NCI-H345 (cell line): Measurements from ENCODE around the gene AGTRAP.

ENCODE experiments used
- DNase-seq: peaks from one replicate; lab custom pipeline; 2025; lab: John Stamatoyannopoulos, UW

AGTRAP gene

DNA sequence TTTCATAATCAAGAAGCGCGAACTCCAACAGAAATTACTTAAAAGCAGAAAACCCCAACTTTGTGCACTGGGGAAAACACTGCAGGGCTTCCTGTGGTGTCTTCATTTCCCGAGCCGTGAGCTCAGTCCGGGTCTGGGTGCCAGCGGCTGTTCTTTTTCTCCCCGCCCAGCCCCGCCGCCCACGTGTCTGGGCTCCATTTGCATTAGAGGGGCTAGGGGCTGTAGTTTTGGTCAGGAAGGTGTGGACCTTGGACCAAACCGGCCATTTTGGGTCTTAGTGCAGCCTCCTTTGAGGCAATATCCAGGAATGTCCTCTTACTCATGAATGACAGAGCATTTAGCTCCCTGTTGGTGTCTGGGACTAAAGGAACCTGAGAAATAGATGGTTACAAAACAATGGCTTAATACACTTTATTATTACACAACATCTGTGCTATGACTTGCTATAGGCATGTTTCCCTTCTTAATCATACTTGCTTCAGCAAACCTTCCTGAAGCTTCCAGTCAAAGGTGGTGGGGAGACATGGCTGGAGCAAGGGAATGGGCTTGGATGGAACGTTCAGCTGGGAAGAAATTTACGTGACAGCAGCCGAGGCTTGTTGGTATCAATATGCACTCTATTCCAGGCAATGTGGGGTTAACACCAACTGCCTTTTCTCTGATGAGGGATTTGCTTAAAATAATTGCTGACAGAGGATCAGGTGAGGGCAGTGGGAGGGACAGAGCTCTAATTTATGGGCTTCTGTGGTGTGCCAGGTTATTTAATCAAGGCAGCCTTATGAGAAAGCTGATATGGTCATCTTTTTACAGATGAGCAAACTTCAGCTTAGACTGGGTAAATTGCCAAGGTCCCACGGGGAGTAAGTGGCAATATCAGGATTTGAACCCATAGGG, 1.1 kb downstream of the AGTRAP start:
- DNase-seq, result peak; percentile 33

DNA sequence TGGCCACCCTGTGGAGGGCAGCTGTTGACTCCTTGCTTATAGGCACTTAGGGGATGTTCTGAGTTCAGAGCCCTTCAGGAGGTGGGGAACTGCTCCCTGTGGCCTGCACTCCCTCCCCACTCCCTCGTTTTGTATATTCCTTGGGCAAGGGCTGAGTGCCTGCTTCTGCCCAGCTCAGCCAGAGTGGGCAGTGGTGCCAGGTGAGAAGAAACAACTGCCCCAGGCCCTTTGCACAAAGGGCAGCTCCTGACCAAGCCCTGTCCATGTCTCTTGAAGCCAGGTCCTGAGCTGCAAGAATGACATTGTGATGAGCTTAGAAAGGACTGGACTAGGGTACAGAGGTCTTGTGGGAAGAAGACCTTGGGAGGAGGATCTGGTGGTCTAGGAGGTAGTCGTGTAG, 2.2 kb downstream of the AGTRAP start:
- DNase-seq, result no peak

DNA sequence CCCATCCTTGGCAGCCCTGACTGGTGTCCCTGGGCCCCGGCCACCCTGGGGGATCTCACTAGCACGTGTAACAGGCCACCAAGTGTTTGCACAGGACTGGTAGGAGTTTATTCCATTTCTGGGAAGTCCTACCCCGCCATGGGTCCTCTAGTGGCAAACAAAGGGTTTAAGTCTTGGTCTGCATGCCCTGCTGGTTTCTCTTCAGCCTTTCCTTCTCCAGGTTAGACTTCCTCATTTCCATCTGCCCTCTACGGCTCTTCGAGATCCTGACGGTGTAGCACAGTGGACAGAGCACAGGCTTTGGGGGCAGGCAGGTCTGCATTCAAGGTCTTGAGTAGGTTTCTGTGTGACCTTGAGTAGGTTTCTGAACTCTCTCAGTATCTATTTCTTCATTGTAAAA, 2.8 kb downstream of the AGTRAP start:
- no peak for DNase-seq

DNA sequence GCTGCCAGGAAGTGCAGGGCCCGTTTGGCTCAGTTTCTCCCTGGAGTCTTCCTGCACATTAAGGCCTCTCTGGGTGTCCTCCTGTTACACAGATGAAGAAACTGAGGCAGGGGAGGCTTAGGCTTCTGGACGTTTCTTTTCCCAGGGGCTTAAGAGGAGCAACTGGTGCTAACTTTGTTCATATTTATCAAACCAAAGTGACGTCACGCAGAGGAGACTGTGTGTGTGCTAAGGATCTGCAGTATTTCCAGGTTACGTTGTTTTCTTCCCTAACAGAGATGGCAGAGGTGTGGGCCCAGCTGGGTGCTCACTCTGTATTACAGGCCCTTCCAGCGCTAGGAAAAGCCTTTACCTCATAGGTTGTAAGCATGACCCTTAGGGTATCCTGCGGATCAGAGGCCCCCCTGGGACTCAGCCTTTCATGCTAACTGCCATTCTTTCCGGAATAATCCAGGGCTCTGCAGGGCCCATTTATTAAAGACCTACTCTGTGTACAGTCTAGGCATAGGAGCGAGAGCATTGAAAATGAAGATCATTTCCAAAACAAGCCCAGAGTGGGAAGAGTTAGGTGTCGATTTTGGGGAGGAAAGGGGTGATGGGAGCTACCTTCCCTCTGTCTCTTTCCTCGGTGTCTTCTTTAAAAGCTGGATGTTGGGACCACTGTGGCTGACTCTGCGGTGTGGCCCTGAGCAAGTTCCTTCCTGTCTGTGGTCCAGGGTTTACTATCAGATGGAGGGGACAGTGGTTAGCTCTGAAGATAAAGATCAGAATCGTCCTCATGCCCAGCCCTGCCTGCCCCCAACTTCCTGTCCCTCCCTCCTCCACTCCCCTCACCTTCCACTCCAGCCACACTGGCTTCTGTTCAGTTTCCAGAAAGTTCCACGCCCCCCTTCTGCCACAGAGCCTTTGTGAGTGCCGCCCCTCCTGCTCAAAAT, 4.6 kb downstream of the AGTRAP start:
- DNase-seq, result no peak

DNA sequence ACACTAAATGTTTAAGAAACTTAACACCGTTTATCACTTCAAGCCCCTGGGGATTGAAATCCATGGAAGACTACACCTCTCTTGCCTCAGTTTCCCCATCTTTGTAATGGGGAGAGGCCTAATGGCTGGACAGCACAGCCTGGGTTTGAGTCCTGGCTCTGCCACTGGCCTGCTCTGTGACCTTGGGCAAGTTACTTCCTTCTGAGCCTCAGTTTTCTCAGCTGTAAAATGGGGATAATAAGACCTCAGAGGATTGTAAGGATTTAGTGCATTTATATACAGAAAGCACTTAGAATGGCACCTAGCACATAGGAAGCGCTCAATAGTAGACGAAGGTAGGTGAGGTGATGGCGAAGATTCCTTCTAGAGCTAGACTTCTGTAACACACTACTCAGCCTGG, 5.5 kb downstream of the AGTRAP start:
- DNase-seq, result no peak

DNA sequence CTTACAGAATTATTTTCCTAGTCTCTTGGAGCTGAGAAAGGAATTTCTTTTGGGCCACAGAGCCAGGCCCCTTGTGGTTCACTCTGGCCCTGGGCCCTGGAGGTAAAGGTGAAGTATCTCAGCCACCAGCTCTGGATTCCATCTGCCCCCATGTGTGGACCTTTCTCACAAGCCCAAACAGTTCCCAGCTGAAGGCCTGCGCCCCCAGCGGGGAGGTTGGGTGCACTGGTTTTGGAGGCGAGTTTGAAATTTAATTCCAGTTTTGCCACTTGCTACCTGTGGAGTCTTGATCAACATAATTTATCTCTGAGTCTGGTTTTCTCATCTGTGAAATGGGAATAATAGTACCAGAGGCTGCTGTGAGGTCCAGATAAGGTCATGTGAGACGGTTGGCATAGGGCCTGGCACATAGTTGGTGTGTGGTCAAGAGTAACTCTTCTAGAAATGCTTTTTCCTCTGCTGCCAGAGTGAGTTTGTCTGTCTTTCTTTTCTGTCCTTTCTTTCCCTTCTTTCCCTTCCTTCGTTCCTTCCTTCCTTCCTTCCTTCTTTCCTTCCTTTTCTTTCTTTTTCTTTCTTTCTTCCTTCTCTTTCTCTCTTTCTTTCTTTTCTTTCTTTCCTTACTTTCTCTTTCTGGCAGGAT, 6.1 kb downstream of the AGTRAP start:
- no peak for DNase-seq

DNA sequence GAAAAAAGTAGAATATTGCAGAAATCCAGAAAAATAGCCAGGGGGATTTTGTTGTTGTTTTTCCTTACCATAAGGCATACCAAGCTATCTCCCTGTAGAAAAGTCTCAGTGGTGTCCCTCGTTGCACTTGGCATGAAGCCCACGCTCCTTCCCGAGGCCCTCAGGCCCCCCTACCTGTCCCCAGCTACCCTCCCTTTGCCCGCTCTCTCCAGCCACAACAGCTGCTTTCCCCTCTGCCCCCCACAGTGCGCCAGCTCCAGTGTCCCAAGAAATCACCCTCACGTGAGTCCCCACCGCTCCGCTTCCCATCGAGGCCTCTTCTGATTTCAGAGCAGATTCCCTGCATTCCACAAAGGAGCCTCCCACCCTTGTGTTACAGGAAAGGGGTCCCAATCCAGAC, 8.4 kb downstream of the AGTRAP start:
- DNase-seq, result no peak

DNA sequence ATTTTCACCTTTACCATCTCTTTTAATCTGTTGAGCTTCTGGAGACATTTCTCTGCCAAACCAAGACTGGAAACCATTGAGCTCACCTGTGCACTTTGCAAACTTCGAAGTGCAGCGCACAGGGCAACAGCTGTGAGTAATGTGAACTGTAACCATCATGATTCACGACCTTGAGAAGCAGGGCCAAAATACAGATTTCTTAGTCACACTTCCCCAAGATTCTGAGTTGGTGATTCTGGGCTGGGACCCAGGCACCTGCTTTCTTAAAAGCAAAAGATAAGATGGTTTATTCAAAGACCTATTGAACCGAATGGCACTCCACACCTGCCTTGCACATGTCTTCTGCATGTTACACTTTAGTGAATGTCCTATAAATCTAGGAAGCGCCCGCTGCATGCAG, 10.2 kb downstream of the AGTRAP start:
- DNase-seq, result no peak

DNA sequence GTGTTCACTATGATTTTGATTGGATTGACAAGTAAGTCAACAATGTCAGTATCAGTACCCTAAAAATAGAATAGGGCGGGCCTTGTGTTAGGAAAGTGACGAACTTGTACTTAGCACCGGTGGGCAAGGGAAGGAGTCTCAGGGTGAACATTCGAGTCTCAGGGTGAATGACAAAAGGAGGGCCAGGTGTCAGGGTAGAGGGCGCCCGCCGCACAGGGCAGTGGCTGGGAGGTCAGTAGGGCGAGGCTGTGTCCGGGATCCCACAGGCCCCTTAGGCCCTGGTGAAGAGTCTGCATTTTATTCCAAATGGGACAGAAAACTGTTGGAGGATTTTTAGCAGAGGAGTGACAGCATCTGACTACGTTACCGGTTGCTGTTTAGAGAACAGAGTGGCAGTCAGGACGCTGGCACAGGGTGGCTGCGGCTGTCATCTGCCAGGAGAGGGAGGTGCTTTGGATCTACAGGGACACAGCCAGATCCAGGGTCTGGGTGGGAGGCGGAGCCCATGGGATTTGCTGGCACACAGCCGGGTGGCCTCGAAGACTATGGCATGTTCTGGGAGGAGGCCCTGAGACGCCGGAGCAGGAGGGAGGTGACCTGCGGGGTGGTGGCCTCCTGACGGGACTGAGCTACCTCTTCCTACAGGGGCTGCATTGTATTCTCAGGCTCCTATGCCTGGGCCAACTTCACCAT, 11.0 kb downstream of the AGTRAP start:
- no peak for DNase-seq

DNA sequence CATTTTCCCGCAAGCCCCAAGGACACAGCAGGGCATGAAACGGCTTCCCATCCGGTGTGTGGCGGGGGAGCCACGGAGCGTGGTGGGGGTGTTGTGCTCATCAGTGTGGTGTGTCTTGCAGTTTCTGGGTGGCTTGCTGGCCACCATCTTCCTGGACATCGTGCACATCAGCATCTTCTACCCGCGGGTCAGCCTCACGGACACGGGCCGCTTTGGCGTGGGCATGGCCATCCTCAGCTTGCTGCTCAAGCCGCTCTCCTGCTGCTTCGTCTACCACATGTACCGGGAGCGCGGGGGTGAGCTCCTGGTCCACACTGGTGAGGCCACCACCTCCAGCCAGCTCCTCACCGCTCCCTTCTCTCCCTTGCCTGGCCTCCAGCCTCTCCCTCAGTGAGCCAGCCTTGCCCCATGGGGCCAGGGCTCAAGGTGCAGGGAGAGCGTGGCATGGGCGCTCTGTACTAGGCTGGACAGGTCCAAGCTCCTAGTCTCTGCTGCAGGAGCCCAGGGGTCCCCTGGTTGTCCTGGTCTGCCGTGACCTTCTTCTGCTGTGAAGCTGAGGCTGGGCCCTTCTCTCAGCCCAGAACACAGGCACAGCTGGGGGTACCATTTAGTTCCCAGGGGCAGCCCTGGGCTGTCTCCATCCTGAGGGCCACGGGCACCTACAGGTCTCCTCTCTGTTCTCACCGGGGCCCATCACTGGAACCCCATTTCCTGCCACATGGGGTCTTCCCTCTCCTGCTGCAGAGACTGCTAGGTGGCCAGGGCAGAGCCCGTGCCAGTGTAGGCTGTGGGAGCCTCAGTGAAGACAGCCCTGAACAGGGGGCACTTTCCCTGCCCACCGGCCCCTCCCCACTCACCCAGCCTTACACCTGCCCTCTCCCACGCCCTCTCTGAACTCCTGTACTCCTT, 12.6 kb downstream of the AGTRAP start:
- DNase-seq, result no peak

DNA sequence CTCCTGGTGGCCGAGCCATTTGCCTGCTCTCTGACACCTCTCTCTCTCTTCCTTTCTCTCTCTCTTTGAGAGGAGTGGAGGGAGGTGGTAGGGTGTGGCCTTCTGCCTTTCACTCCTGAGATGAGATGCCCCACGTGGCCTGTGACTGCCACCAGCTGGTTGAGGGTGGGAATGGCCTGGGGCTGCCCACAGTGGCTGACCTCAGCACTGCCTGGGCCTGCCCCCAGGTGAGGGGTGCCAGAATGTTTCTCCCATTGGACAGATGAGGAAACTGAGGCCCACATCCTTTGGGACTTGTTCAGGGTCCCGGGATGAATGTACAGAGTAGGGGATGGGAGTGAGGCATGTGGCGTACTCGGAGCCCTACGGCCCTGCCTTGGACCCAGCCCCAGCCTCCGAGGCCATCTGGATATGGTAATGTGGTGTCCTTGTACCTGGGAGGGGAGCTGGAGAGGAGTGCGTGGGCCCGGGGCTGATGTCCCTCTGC, 13.3 kb downstream of the AGTRAP start:
- no peak for DNase-seq

DNA sequence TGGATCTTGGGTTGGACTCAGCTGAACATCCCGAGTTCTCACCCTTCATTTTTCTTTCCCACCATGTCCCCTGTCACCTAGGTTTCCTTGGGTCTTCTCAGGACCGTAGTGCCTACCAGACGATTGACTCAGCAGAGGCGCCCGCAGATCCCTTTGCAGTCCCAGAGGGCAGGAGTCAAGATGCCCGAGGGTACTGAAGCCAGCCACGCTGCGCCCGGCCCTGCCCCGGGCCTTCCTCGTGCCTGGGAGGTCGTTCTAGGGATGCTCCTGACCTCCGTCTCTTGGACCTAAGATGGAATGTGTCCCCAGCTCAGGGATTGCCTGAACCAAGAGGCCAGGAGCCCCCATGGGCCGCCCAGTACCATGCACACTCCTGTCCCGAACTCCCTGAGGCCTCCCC, 14.1 kb downstream of the AGTRAP start:
- no peak for DNase-seq

DNA sequence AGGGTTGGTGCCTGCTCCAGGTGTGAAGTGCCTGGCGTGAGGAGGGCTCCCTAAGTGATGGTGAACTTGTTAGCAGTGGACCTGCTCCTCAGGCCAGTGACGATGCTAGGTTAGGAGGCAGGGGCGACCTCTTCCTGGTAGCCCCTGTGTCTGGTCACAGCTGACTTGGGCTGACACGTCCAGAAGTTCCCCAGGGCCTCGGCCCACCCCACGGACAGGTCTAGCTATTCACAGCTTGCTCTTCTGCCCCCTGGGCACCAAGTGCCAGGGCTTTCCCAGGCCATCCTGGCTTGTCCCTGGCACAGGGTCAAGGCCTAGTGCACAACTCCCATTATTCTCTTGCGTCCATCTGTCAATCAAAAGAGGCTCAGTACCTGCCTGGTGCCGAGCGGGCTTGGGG, 15.2 kb downstream of the AGTRAP start:
- DNase-seq, result no peak

DNA sequence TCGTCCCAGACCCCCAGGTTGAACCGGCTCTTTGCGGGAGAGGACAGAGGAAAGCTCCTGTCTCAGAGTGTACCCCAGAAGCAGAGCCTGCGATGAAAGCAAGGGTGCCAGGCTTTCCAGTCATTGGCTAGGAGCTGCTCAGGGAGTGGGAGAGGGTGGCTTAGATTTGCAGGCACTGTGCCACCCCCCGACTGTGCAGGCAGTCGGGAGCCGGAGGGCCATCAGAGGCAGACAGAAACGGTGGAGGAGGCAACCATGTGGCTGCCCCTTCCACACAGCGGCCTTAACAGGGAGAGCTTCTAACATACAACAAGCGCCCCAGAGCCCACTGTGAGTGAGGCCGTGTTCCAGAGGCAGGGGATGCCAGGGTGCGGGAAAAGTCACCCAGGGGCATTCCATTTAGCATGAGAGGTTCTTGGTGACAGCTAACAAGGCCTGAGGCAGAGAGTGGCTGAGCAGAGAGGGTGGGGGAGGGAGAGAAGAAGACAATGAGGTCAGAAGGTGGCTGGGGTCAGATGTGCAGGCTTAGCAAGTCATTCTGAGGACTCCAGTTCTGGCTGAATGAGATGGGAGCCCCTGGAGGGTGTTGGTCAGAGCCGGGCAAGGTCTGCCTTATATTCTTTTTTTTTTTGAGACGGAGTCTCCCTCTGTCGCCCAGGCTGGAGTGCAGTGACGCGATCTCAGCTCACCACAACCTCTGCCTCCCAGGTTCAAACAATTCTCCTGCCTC, 16.6 kb downstream of the AGTRAP start:
- no peak for DNase-seq

DNA sequence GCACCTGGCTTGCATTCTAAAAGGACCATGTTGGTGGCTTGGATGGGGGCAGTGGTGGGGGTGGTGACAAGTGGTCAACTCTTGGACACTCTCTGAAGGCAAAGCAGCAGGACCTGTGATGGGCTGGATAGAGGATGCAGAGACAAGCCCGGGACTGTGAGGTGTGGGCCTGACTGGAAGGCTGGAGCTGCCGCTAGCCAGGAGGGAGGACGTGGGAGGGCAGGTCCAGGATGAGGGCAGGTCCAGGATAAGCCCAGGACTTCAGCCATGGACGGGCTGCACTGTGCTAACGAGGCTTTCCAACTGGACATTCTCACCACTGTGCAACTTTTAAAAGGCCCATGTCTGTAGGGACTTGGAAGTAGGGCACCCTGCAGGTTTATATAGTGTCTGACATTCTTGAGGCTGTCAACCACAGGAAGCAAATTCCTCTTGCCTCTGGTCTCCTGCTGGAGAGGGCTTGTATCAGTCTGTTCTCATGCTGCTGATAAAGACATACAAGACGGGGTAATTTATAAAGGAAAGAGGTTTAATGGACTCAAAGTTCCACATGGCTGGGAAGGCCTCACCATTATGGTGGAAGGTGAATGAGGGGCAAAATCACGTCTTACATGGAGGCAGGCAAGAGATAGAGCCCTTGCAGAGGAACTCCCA, 17.7 kb downstream of the AGTRAP start:
- no peak for DNase-seq

DNA sequence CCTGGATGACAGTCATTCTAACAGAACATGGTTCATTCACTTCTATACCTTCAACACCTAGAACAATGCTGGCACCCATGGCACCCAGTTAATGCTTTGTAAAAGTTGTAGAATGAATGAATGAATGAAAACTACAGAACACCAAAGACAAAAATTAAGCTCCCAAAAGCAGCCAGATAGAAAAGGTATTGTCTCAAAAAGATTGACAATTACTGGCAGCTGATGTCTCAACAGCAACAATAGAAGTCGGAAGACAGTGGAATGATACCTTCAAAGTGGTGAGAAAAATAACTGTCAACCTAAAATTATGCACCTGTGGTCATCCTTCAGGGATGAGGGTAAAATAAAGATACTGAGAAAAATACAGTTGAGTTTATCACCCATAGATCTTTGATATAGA, 21.1 kb downstream of the AGTRAP start:
- no peak for DNase-seq

DNA sequence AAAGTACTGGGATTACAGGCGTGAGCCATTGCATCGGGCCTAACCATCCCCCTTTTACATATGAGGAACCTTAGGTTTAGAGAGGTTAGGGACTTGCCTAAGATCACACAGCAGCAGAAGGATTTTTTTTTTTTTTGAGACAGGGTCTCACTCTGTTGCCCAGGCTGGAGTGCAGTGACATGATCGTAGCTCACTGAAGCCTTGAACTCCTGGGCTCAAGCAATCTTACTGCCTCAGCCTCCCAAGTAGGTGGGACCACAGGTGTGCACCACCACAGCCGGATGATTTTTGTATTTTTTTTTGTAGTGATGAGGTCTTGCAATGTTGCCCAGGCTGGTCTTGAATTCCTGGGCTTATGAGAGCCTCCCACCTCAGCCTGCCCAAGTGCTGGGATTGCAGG, 23.9 kb downstream of the AGTRAP start:
- DNase-seq, result no peak

DNA sequence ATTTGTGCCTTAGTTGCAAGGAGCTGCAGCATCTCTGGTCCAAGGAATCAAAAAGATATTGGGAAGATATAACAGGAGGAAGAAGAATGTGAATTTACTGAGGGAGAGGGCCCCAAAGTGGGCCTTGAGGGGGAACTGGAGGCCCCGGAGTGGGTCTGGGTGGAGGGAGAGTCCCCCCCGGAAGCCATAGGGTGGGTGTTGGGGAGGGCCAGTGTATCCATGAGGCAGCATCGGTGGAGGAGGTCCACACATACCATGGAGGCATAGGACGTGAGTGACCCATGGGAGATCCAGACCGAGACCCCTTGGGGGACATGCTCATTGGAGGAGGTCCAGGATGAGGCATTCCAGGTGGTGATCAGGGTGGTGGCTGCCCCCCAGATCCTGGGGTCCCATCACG, 25.3 kb downstream of the AGTRAP start:
- no peak for DNase-seq

DNA sequence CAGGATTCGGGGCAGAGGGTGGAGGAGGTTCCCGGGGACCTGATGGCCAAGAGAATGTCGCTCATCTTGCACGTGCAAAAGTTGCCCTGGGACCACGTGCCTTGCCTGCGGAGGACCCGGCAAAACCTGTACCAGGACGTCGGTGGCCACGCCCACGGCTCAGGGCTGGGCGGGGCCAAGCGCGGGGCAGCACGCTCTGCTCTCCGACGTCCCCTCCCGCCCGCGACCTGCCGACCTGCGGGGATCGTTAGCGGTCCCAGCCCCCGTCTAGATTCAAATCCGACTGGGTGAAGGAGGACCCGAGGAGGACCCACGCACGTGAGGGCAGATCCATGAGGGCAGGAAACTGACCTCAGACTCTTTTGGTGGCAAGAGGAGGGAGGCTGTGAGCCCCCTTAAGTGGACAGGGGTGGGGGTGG, 26.1 kb downstream of the AGTRAP start, which contains the start of gene C1orf167:
Gene C1orf167 (plus strand): TSS at position 206 of the 419 bp plus-strand sequence. CDS start 2,208 bp downstream, outside the sequence.
- no peak for DNase-seq
